Mesenchymal stem cell (in vitro differentiated cells and primary cell): ENCODE data around the gene JAG2.
A peak's percentile ranks its signal among the peaks of the same experiment; 100 is the strongest.

Source experiments
- DNase-seq: peaks from one replicate; pipeline ENCODE4 v3.0.0-alpha.2; 2013
- H2AFZ ChIP-seq: one replicate; pipeline ENCODE4 v1.6.1; 2013; ENCODE audit warnings: low read depth, mild to moderate bottlenecking, control low read depth, inconsistent platforms, low read length, moderate library complexity
- H2AK5ac ChIP-seq: 2 replicates; pipeline ENCODE4 v1.6.1; 2013; ENCODE audit warnings: low read length, moderate library complexity, mild to moderate bottlenecking, inconsistent platforms; ENCODE audit not compliant: severe bottlenecking
- H2BK120ac ChIP-seq: one replicate; pipeline ENCODE4 v1.6.1; 2013; ENCODE audit warnings: low read depth, mild to moderate bottlenecking, inconsistent platforms, low read length, moderate library complexity
- H2BK12ac ChIP-seq, 2 experiments: one replicate each; pipeline ENCODE4 v1.6.1; 2013; ENCODE audit warnings: inconsistent platforms in 2 of 2, low read length in 2 of 2, mild to moderate bottlenecking in 2 of 2, moderate library complexity in 2 of 2, control low read depth in 1 of 2
- H2BK15ac ChIP-seq: one replicate; pipeline ENCODE4 v1.6.1; 2013; ENCODE audit warnings: mild to moderate bottlenecking, low read depth, inconsistent platforms; ENCODE audit not compliant: poor library complexity, severe bottlenecking
- H2BK5ac ChIP-seq: 2 replicates; pipeline ENCODE4 v1.6.1; 2013; ENCODE audit warnings: low read depth, mild to moderate bottlenecking, low read length, control low read depth, inconsistent platforms; ENCODE audit not compliant: poor library complexity, severe bottlenecking
- H3K14ac ChIP-seq, 2 experiments: one replicate each; pipeline ENCODE4 v1.6.1; 2013; ENCODE audit warnings: inconsistent platforms in 2 of 2, low read length in 2 of 2, control low read depth in 1 of 2, mild to moderate bottlenecking in 1 of 2, moderate library complexity in 1 of 2
- H3K18ac ChIP-seq, 2 experiments: one replicate each; pipeline ENCODE4 v1.6.1; 2013; ENCODE audit warnings: inconsistent platforms in 2 of 2, low read length in 2 of 2, control low read depth in 1 of 2, low read depth in 1 of 2, mild to moderate bottlenecking in 1 of 2
- H3K23ac ChIP-seq, 2 experiments: one replicate each; pipeline ENCODE4 v1.6.1; 2013; ENCODE audit warnings: inconsistent platforms in 2 of 2, low read length in 2 of 2, mild to moderate bottlenecking in 2 of 2, moderate library complexity in 2 of 2, control low read depth in 1 of 2
- H3K27ac ChIP-seq: 2 replicates; pipeline ENCODE4 v1.5.1; 2013; ENCODE audit warnings: mild to moderate bottlenecking, moderate library complexity, low read length, control low read depth, inconsistent platforms; ENCODE audit not compliant: poor library complexity, severe bottlenecking
- H3K27me3 ChIP-seq, 2 experiments: 2 replicates each; pipeline versions ENCODE4 v1.6.1 to v1.7.0; 2013; ENCODE audit warnings: low read length in 2 of 2, mild to moderate bottlenecking in 2 of 2, moderate library complexity in 2 of 2, control low read depth in 1 of 2, inconsistent platforms in 1 of 2; ENCODE audit not compliant: control insufficient read depth in 1 of 2, insufficient read depth in 1 of 2
- H3K36me3 ChIP-seq, 2 experiments: 2 replicates each; pipeline versions ENCODE4 v1.6.1 to v1.7.0; 2013; ENCODE audit warnings: low read length in 2 of 2, control low read depth in 1 of 2, inconsistent platforms in 1 of 2, low read depth in 1 of 2, mild to moderate bottlenecking in 1 of 2; ENCODE audit not compliant: insufficient read depth in 2 of 2, control insufficient read depth in 1 of 2
- H3K4ac ChIP-seq, 2 experiments: one replicate each; pipeline ENCODE4 v1.6.1; 2013; ENCODE audit warnings: inconsistent platforms in 2 of 2, low read length in 2 of 2, mild to moderate bottlenecking in 2 of 2, moderate library complexity in 2 of 2, control low read depth in 1 of 2, low read depth in 1 of 2
- H3K4me1 ChIP-seq: 2 replicates; pipeline ENCODE4 v1.6.1; 2013; ENCODE audit warnings: low read depth, low read length, control low read depth; ENCODE audit not compliant: control insufficient read depth, insufficient read depth
- H3K4me2 ChIP-seq: 2 replicates; pipeline ENCODE4 v1.6.1; 2013; ENCODE audit warnings: low read length, mild to moderate bottlenecking, inconsistent platforms; ENCODE audit not compliant: poor library complexity, severe bottlenecking
- H3K4me3 ChIP-seq, 2 experiments: 2 replicates each; pipeline versions ENCODE4 v1.5.1 to v1.7.0; 2013; ENCODE audit warnings: low read length in 2 of 2, mild to moderate bottlenecking in 2 of 2, control low read depth in 1 of 2, low read depth in 1 of 2; ENCODE audit not compliant: insufficient read depth in 1 of 2
- H3K79me1 ChIP-seq: replicated peaks from 2 replicates; pipeline ENCODE4 v1.6.1; 2013; ENCODE audit warnings: mild to moderate bottlenecking, control low read depth, low read length, inconsistent platforms; ENCODE audit not compliant: poor library complexity, severe bottlenecking
- H3K9ac ChIP-seq: 2 replicates; pipeline ENCODE4 v1.7.0; 2013; ENCODE audit warnings: mild to moderate bottlenecking, low read length, moderate library complexity
- H3K9me3 ChIP-seq: 2 replicates; pipeline ENCODE4 v1.7.0; 2013; ENCODE audit warnings: mild to moderate bottlenecking, low read length; ENCODE audit not compliant: control insufficient read depth
- H4K8ac ChIP-seq: one replicate; pipeline ENCODE4 v1.6.1; 2013; ENCODE audit warnings: inconsistent platforms, mild to moderate bottlenecking, low read length, moderate library complexity
- H4K91ac ChIP-seq: one replicate; pipeline ENCODE4 v1.6.1; 2013; ENCODE audit warnings: mild to moderate bottlenecking, low read length, inconsistent platforms
- WGBS: methylation state at CpG from one replicate; pipeline ENCODE4 v1.1.7; 2013; ENCODE audit warnings: mixed read lengths; 5-methylcytosine and 5-hydroxymethylcytosine counted together

The JAG2 gene

DNA sequence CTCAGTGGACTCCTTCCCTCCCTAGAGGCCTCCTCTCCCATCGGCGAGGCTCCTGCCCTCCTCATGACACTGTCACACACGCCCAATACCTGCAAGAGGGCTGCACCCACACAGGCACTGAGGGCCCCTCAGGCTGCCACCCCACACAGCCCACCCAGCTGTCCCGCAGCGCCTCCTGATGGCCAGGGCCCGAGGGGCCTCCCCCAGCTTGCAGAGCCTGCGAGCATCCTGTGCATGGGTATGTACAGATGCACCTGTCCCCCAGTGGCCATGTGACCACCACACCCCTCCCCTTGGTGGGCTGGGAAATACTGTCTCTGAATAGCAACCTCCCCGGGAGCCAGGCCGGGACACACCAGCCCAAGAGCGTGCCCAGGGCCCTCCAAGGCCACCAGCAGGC, 31.5 kb upstream of the JAG2 start:
- Histone ChIP-seq H3K9ac (no peak overlapping the region), H3K9me3 (no peaks in the 10 kb centered on the region), H3K79me1 (no peaks in the 10 kb centered on the region), H4K8ac (no peak overlapping the region), H2AFZ (no peak overlapping the region), H2BK120ac (no peak overlapping the region), H2AK5ac (no peak overlapping the region), H3K27me3 (peaks cover 25 to 73% of the 10 kb centered on the region in 2 experiments), H2BK15ac (no peak overlapping the region), H2BK12ac (no peak overlapping the region), H3K27ac (no peak overlapping the region), H2BK5ac (no peak overlapping the region), H3K4me1 (peaks cover 39% of the 10 kb centered on the region), H3K4ac (no peak overlapping the region), H3K4me2 (no peak overlapping the region), H3K18ac (no peak overlapping the region), H3K14ac (no peak overlapping the region), H3K36me3 (peaks cover 0 to 4% of the 10 kb centered on the region in 2 experiments), H4K91ac (no peak overlapping the region), H3K23ac (no peak overlapping the region), H3K4me3 (no peak overlapping the region)
- DNase-seq = no peak
- 91% methylated on average over 10 of the region's 10 CpGs for WGBS

- Histone ChIP-seq H3K4me2 (no peak overlapping the region), H3K4ac (peak overlapping the region; percentile 37 to 62), H3K4me3 (no peak overlapping the region), H3K23ac (no peak overlapping the region), H3K18ac (peak overlapping the region; percentile 67 to 85), H3K4me1 (peaks cover 37% of the 10 kb centered on the region), H2BK12ac (peak overlapping the region in 1 of 2 experiments; percentile 85), H3K14ac (peak overlapping the region in 1 of 2 experiments; percentile 72), H3K9me3 (no peaks in the 10 kb centered on the region), H3K36me3 (no peaks in the 10 kb centered on the region), H3K27ac (no peak overlapping the region), H2BK5ac (no peak overlapping the region), H4K8ac (peak overlapping the region; percentile 88), H2AFZ (peak overlapping the region; percentile 39), H2BK120ac (no peak overlapping the region), H2AK5ac (no peak overlapping the region), H2BK15ac (peak overlapping the region; percentile 31), H3K27me3 (peaks cover 35 to 79% of the 10 kb centered on the region in 2 experiments), H4K91ac (peak overlapping the region; percentile 85), H3K9ac (no peak overlapping the region), H3K79me1 (no peaks in the 10 kb centered on the region)
- DNase-seq = peak; percentile 67
- 41% methylated on average over 18 of the region's 18 CpGs for WGBS
Observed at GRCh38 chr14:105199093-105199492, 30.5 kb upstream of the JAG2 start.

DNA sequence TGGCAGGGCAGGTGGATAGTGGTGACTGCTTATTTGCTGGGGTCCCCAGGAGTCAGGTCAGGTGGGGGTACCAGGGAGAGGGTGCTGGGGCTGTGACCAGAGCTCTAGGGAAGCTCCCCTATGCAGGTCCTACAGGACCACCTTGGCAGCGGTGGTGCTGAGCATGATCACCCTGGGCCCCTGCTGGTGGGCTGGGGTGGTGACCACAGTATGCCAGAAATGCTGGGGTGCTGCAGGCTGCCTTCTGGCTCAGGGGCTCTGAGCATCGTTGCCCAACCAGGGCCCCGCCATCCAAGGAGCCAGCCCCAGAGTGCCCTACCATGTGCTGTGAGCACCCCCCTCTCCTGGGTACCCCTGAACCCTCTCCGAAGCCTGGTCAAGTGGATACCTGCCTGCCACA, 30.0 kb upstream of the JAG2 start:
- WGBS = 88% methylated on average over 4 of the region's 4 CpGs

GRCh38 chr14:105197211-105197641, 28.6 kb upstream of the JAG2 start:
- Histone ChIP-seq H3K4me3 (peak overlapping the region in 1 of 2 experiments; percentile 5), H3K4me1 (peaks cover 40% of the 10 kb centered on the region), H2BK15ac (no peak overlapping the region), H3K23ac (no peak overlapping the region), H3K79me1 (no peaks in the 10 kb centered on the region), H3K14ac (no peak overlapping the region), H3K9me3 (no peaks in the 10 kb centered on the region), H3K36me3 (no peaks in the 10 kb centered on the region), H3K18ac (no peak overlapping the region), H2AFZ (no peak overlapping the region), H3K27me3 (peaks cover 42 to 85% of the 10 kb centered on the region in 2 experiments), H3K27ac (no peak overlapping the region), H3K9ac (no peak overlapping the region), H4K8ac (no peak overlapping the region), H2AK5ac (no peak overlapping the region), H2BK5ac (no peak overlapping the region), H2BK120ac (no peak overlapping the region), H4K91ac (no peak overlapping the region), H3K4ac (no peak overlapping the region), H3K4me2 (no peak overlapping the region), H2BK12ac (no peak overlapping the region)
- peak; percentile 13 for DNase-seq
- WGBS = 24% methylated on average over 13 of the region's 15 CpGs

More for the DNA sequence above, 30.0 kb upstream of the JAG2 start:
- Histone ChIP-seq H3K23ac (peak overlapping the region in 1 of 2 experiments; percentile 46), H4K8ac (peak overlapping the region; percentile 88), H3K79me1 (no peaks in the 10 kb centered on the region), H2AK5ac (no peak overlapping the region), H2AFZ (no peak overlapping the region), H3K9me3 (no peaks in the 10 kb centered on the region), H3K27ac (no peak overlapping the region), H3K9ac (no peak overlapping the region), H2BK5ac (no peak overlapping the region), H3K4me2 (no peak overlapping the region), H3K27me3 (peaks cover 40 to 80% of the 10 kb centered on the region in 2 experiments), H2BK120ac (no peak overlapping the region), H3K4me3 (no peak overlapping the region), H3K14ac (peak overlapping the region in 1 of 2 experiments; percentile 72), H3K36me3 (no peaks in the 10 kb centered on the region), H3K18ac (peak overlapping the region; percentile 67 to 85), H2BK12ac (peak overlapping the region in 1 of 2 experiments; percentile 85), H3K4ac (peak overlapping the region in 1 of 2 experiments; percentile 62), H2BK15ac (no peak overlapping the region), H4K91ac (peak overlapping the region; percentile 85), H3K4me1 (peaks cover 38% of the 10 kb centered on the region)
- DNase-seq = no peak
